ENCODE measurements around the gene RARS1.

- TF ChIP-seq EZH2phosphoT487 (IDR thresholded peaks at IDR 0.05; ENCODE audit: unreplicated experiment) (no peak), POLR2AphosphoS5 (IDR thresholded peaks at IDR 0.05; ENCODE audit: low read depth) (no peak), EZH2 (IDR thresholded peaks at IDR 0.05; ENCODE audit: low read depth, unreplicated experiment) (no peak), JUNB (IDR thresholded peaks at IDR 0.05; ENCODE audit: unreplicated experiment) (no peak), ZNF114 (CRISPR knock-in tag; IDR thresholded peaks at IDR 0.05) (no peak), ZNF331 (CRISPR knock-in tag; IDR thresholded peaks at IDR 0.05; ENCODE audit: low read depth) (no peak)
- TF ChIP-seq, protein P1, sequence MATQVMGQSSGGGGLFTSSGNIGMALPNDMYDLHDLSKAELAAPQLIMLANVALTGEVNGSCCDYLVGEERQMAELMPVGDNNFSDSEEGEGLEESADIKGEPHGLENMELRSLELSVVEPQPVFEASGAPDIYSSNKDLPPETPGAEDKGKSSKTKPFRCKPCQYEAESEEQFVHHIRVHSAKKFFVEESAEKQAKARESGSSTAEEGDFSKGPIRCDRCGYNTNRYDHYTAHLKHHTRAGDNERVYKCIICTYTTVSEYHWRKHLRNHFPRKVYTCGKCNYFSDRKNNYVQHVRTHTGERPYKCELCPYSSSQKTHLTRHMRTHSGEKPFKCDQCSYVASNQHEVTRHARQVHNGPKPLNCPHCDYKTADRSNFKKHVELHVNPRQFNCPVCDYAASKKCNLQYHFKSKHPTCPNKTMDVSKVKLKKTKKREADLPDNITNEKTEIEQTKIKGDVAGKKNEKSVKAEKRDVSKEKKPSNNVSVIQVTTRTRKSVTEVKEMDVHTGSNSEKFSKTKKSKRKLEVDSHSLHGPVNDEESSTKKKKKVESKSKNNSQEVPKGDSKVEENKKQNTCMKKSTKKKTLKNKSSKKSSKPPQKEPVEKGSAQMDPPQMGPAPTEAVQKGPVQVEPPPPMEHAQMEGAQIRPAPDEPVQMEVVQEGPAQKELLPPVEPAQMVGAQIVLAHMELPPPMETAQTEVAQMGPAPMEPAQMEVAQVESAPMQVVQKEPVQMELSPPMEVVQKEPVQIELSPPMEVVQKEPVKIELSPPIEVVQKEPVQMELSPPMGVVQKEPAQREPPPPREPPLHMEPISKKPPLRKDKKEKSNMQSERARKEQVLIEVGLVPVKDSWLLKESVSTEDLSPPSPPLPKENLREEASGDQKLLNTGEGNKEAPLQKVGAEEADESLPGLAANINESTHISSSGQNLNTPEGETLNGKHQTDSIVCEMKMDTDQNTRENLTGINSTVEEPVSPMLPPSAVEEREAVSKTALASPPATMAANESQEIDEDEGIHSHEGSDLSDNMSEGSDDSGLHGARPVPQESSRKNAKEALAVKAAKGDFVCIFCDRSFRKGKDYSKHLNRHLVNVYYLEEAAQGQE (IDR thresholded peaks at IDR 0.05; ENCODE audit: unreplicated experiment) = no peak
- TF ChIP-seq, protein P2, sequence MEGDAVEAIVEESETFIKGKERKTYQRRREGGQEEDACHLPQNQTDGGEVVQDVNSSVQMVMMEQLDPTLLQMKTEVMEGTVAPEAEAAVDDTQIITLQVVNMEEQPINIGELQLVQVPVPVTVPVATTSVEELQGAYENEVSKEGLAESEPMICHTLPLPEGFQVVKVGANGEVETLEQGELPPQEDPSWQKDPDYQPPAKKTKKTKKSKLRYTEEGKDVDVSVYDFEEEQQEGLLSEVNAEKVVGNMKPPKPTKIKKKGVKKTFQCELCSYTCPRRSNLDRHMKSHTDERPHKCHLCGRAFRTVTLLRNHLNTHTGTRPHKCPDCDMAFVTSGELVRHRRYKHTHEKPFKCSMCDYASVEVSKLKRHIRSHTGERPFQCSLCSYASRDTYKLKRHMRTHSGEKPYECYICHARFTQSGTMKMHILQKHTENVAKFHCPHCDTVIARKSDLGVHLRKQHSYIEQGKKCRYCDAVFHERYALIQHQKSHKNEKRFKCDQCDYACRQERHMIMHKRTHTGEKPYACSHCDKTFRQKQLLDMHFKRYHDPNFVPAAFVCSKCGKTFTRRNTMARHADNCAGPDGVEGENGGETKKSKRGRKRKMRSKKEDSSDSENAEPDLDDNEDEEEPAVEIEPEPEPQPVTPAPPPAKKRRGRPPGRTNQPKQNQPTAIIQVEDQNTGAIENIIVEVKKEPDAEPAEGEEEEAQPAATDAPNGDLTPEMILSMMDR (conservative IDR thresholded peaks at IDR 0.05; ENCODE audit: low read depth in 2 of 2) = no peak
- TF ChIP-seq, protein P3, sequence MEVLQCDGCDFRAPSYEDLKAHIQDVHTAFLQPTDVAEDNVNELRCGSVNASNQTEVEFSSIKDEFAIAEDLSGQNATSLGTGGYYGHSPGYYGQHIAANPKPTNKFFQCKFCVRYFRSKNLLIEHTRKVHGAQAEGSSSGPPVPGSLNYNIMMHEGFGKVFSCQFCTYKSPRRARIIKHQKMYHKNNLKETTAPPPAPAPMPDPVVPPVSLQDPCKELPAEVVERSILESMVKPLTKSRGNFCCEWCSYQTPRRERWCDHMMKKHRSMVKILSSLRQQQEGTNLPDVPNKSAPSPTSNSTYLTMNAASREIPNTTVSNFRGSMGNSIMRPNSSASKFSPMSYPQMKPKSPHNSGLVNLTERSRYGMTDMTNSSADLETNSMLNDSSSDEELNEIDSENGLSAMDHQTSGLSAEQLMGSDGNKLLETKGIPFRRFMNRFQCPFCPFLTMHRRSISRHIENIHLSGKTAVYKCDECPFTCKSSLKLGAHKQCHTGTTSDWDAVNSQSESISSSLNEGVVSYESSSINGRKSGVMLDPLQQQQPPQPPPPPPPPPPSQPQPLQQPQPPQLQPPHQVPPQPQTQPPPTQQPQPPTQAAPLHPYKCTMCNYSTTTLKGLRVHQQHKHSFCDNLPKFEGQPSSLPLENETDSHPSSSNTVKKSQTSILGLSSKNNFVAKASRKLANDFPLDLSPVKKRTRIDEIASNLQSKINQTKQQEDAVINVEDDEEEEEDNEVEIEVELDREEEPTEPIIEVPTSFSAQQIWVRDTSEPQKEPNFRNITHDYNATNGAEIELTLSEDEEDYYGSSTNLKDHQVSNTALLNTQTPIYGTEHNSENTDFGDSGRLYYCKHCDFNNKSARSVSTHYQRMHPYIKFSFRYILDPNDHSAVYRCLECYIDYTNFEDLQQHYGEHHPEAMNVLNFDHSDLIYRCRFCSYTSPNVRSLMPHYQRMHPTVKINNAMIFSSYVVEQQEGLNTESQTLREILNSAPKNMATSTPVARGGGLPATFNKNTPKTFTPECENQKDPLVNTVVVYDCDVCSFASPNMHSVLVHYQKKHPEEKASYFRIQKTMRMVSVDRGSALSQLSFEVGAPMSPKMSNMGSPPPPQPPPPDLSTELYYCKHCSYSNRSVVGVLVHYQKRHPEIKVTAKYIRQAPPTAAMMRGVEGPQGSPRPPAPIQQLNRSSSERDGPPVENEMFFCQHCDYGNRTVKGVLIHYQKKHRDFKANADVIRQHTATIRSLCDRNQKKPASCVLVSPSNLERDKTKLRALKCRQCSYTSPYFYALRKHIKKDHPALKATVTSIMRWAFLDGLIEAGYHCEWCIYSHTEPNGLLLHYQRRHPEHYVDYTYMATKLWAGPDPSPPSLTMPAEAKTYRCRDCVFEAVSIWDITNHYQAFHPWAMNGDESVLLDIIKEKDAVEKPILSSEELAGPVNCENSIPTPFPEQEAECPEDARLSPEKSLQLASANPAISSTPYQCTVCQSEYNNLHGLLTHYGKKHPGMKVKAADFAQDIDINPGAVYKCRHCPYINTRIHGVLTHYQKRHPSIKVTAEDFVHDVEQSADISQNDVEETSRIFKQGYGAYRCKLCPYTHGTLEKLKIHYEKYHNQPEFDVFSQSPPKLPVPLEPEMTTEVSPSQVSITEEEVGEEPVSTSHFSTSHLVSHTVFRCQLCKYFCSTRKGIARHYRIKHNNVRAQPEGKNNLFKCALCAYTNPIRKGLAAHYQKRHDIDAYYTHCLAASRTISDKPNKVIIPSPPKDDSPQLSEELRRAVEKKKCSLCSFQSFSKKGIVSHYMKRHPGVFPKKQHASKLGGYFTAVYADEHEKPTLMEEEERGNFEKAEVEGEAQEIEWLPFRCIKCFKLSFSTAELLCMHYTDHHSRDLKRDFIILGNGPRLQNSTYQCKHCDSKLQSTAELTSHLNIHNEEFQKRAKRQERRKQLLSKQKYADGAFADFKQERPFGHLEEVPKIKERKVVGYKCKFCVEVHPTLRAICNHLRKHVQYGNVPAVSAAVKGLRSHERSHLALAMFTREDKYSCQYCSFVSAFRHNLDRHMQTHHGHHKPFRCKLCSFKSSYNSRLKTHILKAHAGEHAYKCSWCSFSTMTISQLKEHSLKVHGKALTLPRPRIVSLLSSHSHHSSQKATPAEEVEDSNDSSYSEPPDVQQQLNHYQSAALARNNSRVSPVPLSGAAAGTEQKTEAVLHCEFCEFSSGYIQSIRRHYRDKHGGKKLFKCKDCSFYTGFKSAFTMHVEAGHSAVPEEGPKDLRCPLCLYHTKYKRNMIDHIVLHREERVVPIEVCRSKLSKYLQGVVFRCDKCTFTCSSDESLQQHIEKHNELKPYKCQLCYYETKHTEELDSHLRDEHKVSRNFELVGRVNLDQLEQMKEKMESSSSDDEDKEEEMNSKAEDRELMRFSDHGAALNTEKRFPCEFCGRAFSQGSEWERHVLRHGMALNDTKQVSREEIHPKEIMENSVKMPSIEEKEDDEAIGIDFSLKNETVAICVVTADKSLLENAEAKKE (CRISPR knock-in tag; IDR thresholded peaks at IDR 0.05) = no peak
- TF ChIP-seq, protein P4, sequence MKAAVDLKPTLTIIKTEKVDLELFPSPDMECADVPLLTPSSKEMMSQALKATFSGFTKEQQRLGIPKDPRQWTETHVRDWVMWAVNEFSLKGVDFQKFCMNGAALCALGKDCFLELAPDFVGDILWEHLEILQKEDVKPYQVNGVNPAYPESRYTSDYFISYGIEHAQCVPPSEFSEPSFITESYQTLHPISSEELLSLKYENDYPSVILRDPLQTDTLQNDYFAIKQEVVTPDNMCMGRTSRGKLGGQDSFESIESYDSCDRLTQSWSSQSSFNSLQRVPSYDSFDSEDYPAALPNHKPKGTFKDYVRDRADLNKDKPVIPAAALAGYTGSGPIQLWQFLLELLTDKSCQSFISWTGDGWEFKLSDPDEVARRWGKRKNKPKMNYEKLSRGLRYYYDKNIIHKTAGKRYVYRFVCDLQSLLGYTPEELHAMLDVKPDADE (IDR thresholded peaks at IDR 0.05) = no peak
Observed at GRCh38 chr5:168457542-168457941, 28.7 kb upstream of the RARS1 start.
